Mucosa of descending colon (tissue), 3 donors: Measurements from ENCODE around the gene XRCC2. TPM values are rescaled to one million over a fixed set of nuclear protein-coding genes. Genes with fewer than 3 reads are reported as not detected.

Source experiments
- ATAC-seq: fragments of 200-7000 bp; cut with Tn5 transposase; one replicate; pipeline ENCODE4 v1.9.1; 2020; ENCODE audit warnings: mild to moderate bottlenecking, moderate library complexity
- DNase-seq, 3 donors: peaks; one replicate each; pipeline ENCODE4 v3.0.0-alpha.2; 2020
- H3K36me3 ChIP-seq: fragments of 200-600 bp; one replicate; pipeline ENCODE4 v1.8.0; 2021; ENCODE audit warnings: low read depth, mild to moderate bottlenecking
- H3K4me1 ChIP-seq: fragments of 200-600 bp; one replicate; pipeline ENCODE4 v1.8.0; 2021; ENCODE audit warnings: low read depth, mild to moderate bottlenecking
- H3K4me3 ChIP-seq: fragments of 200-600 bp; one replicate; pipeline ENCODE4 v1.8.0; 2021; ENCODE audit warnings: mild to moderate bottlenecking
- H3K9me3 ChIP-seq: fragments of 200-600 bp; one replicate; pipeline ENCODE4 v1.8.0; 2021; ENCODE audit warnings: mild to moderate bottlenecking
- CTCF ChIP-seq: fragments of 200-600 bp; IDR thresholded peaks from one replicate; pipeline ENCODE4 v1.8.0; 2022; ENCODE audit warnings: antibody characterized with exemption, mild to moderate bottlenecking
- intact Hi-C, 2 donors: fragments of 100-400 bp; cut with DNase I in 1 of 2; cut with micrococcal nuclease in 1 of 2; formaldehyde crosslinking; loops; one replicate each; pipeline versions ENCODE4 v1.11.0 to v1.11.1; 2022; cut with DNase I, micrococcal nuclease
- total RNA-seq, 3 donors: library from RNA; stranded (reverse); fragmentation: NEBNext Ultra II Directional in 2 of 3; extraction: Animal tissue kit (Norgen Biotek cat#: 25700) in 2 of 3; gene quantifications; one replicate each; pipeline versions ENCODE4 v1.2.1 to v1.2.4, GENCODE V29; 2021 to 2023
- donor health status: DM: no; HTN: no; CAD: no; lungs with moderate emphysema.
- donor health status: DM: no; HTN: no; CAD: no.
- donor health status: DM: no; HTN: yes; CAD: no.

Gene XRCC2
- total RNA-seq, 3 donors from 2014 or later = 0.98 to 2.5 (median 1.0) TPM

- Histone ChIP-seq H3K36me3 (no peaks in the 10 kb centered on the region), H3K9me3 (no peaks in the 10 kb centered on the region), H3K4me1 (no peaks in the 10 kb centered on the region), H3K4me3 (no peak overlapping the region)
- intact Hi-C loops = no loop called here
- no peak for TF ChIP-seq CTCF
- ATAC-seq = no peak
- DNase-seq = no peak
Measured at GRCh38 chr7:152643979-152644559, 31.9 kb downstream of the XRCC2 start.

- intact Hi-C loops = no loop called here
- DNase-seq = no peak
- Histone ChIP-seq H3K4me3 (no peak overlapping the region), H3K4me1 (no peaks in the 10 kb centered on the region), H3K9me3 (no peaks in the 10 kb centered on the region), H3K36me3 (no peaks in the 10 kb centered on the region)
- TF ChIP-seq CTCF = no peak
- no peak for ATAC-seq
Measured at GRCh38 chr7:152641384-152641783, 34.6 kb downstream of the XRCC2 start.

GRCh38 chr7:152640829-152641228 is 35.1 kb downstream of the XRCC2 start:
- intact Hi-C loops = no loop called here
- ATAC-seq (no peak), DNase-seq (no peak)
- H3K4me3 ChIP-seq = no peak overlapping the region
- H3K4me1 ChIP-seq = no peaks in the 10 kb centered on the region
- TF ChIP-seq CTCF = no peak
- H3K36me3 ChIP-seq = no peaks in the 10 kb centered on the region
- H3K9me3 ChIP-seq = no peaks in the 10 kb centered on the region

GRCh38 chr7:152637920-152638580 is 37.9 kb downstream of the XRCC2 start:
- TF ChIP-seq CTCF = no peak
- ATAC-seq (no peak), DNase-seq (no peak)
- Histone ChIP-seq H3K9me3 (no peaks in the 10 kb centered on the region), H3K4me3 (no peak overlapping the region), H3K36me3 (no peaks in the 10 kb centered on the region), H3K4me1 (no peaks in the 10 kb centered on the region)
- intact Hi-C loops = no loop called here

- Histone ChIP-seq H3K36me3 (no peaks in the 10 kb centered on the region), H3K4me3 (no peak overlapping the region), H3K4me1 (no peaks in the 10 kb centered on the region), H3K9me3 (no peaks in the 10 kb centered on the region)
- intact Hi-C loops = no loop called here
- DNase-seq = no peak
- no peak for TF ChIP-seq CTCF
- no peak for ATAC-seq
Measured at GRCh38 chr7:152637161-152637560, 38.8 kb downstream of the XRCC2 start.
